AG04449 (cell line): Measurements from ENCODE around the gene UNC80.

Source experiments
- CTCF ChIA-PET: fragments of 350-600 bp; formaldehyde crosslinking; extraction: SDS; loops from one replicate; lab custom pipeline; 2021; ENCODE audit warnings: antibody characterized with exemption; lab: Yijun Ruan, JAX
- POLR2A ChIA-PET: fragments of 400-600, 350-600 bp; formaldehyde crosslinking; extraction: SDS; loops from one replicate; lab custom pipeline; 2020; ENCODE audit warnings: antibody characterized with exemption, inconsistent platforms; lab: Yijun Ruan, JAX
- DNase-seq: peaks from one replicate; pipeline ENCODE4 v3.0.0-alpha.2; 2010; ENCODE audit warnings: low read depth, low spot score
- H3K4me3 ChIP-seq: 2 replicates; pipeline ENCODE4 v1.5.1; 2011; ENCODE audit warnings: low read depth, mild to moderate bottlenecking, control low read depth, low read length
- CTCF ChIP-seq: IDR thresholded peaks from one replicate; pipeline ENCODE4 v1.5.1; 2011; ENCODE audit warnings: mild to moderate bottlenecking, moderate library complexity, low read length, control low read depth, inconsistent platforms; ENCODE audit not compliant: insufficient read depth; ENCODE audit errors: missing control alignments

Gene UNC80

GRCh38 chr2:209817844-209818271 is 46.2 kb downstream of the UNC80 start:
- DNase-seq: no peak
- ChIA-PET CTCF (no interaction called here), POLR2A (no interaction called here)
- H3K4me3 ChIP-seq: no peak overlapping the region
- TF ChIP-seq CTCF: no peak

DNA sequence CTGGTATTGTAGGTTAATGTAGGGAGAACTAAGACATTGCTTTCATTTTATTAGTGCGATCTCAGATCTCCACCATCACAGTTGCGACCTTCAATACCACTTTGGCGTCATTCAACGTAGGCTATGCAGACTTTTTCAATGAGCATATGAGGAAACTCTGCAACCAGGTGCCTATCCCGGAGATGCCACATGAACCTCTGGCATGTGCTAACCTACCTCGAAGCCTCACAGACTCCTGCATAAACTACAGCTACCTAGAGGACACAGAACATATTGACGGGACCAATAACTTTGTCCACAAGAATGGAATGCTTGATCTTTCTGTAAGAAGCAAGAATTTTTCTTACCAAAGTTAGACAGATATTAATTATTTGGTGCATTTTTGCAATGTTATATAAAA is 47.3 kb downstream of the UNC80 start:
- DNase-seq: no peak
- ChIA-PET CTCF (no interaction called here), POLR2A (no interaction called here)
- no peak for TF ChIP-seq CTCF
- no peak overlapping the region for H3K4me3 ChIP-seq

DNA sequence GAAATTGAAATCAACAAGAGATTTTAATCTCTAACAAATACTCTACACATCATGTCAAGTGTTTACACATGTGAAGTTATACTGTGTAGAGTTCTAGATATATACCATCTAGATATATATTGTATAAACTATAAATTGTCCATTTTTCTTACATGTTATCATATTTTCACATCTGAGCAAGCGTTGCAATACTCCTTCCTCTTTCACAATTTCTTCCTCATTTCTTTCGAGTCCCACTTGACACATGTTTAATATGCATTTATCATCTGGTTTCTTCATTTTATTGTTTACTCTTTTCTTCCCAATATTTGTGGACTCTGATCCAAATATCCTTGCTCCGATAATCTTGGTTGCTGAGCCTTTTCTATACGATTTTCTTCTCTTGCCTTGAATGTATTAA is 50.2 kb downstream of the UNC80 start:
- no peak for DNase-seq
- ChIA-PET POLR2A (no interaction called here), CTCF (no interaction called here)
- H3K4me3 ChIP-seq: no peak overlapping the region
- TF ChIP-seq CTCF: no peak

DNA sequence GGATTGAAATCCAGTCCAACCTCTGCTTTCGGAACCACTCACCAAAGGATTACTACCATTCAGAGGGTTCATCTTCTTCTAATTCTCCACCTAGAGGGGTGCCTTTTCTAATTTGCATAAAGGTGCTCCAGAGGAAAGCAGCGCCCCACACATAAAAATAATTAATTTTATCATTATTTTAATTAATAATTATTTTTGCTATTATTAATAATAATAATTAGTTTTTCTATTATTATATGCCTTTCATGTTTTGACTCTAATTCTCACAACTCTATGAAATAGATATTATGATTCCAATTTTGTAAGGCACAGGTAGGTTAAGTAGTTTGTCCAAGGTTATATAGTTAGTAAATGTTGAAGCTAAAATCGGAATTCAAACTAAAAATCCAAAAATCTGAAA is 51.9 kb downstream of the UNC80 start:
- CTCF ChIA-PET: interaction anchor here (0.6 kb wide), 1 partner anchor 492 kb away, joined by 4 read pairs; no protein-coding TSS in a partner anchor
- POLR2A ChIA-PET: no interaction called here
- DNase-seq: no peak
- no peak for TF ChIP-seq CTCF
- no peak overlapping the region for H3K4me3 ChIP-seq

DNA sequence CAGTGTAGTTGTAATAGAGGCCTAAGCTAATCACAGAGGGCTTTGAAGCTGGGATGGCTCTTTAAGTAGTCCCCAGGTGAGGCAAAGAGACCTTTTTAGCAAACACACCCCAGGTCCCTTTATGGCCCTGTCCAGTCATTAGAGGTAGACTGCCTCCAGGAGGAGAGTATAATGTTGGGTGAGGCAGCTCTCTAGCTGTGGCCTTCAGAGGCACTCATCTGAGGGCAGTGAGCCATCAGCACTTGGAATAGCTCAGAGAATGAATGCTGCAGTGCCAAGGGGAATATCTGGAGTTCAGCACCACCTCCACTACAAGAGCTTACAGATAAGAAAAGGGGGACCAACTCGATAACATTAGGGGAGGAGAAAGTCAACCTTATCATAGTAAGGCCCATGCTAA is 52.8 kb downstream of the UNC80 start:
- no peak overlapping the region for H3K4me3 ChIP-seq
- POLR2A ChIA-PET: no interaction called here
- no peak for DNase-seq
- TF ChIP-seq CTCF: no peak
- CTCF ChIA-PET: interaction anchor here (0.7 kb wide), 1 partner anchor 37 kb away, joined by 3 read pairs; no protein-coding TSS in a partner anchor

- H3K4me3 ChIP-seq: no peak overlapping the region
- ChIA-PET CTCF (no interaction called here), POLR2A (no interaction called here)
- no peak for TF ChIP-seq CTCF
- DNase-seq: no peak
Observed at GRCh38 chr2:209830722-209831465, 59.3 kb downstream of the UNC80 start.
